Measurements from ENCODE around the gene PDCD10.

- no peak for TF ChIP-seq POLR2A (IDR thresholded peaks at IDR 0.05; ENCODE audit: low read depth)
- no peak for TF ChIP-seq POLR2AphosphoS5 (IDR thresholded peaks at IDR 0.05)
Observed at GRCh38 chr3:167700926-167701325, 33.8 kb downstream of the PDCD10 start.
